PC-3 (cell line): ENCODE measurements around the gene OR1F1.

Experiments used
- EZH2 ChIP-seq: fragments of 300-600 bp; sonication (generic); IDR thresholded peaks from one replicate; pipeline ENCODE4 v1.6.1; 2017; ENCODE audit warnings: antibody characterized with exemption, mild to moderate bottlenecking, low read length; ENCODE audit not compliant: unreplicated experiment
- TF ChIP-seq, protein P1 (sequence below): fragments of 300-600 bp; sonication (generic); conservative IDR thresholded peaks from 2 replicates; pipeline ENCODE4 v1.5.1; 2017; ENCODE audit warnings: antibody characterized with exemption, low read depth, mild to moderate bottlenecking, low read length

DNA sequence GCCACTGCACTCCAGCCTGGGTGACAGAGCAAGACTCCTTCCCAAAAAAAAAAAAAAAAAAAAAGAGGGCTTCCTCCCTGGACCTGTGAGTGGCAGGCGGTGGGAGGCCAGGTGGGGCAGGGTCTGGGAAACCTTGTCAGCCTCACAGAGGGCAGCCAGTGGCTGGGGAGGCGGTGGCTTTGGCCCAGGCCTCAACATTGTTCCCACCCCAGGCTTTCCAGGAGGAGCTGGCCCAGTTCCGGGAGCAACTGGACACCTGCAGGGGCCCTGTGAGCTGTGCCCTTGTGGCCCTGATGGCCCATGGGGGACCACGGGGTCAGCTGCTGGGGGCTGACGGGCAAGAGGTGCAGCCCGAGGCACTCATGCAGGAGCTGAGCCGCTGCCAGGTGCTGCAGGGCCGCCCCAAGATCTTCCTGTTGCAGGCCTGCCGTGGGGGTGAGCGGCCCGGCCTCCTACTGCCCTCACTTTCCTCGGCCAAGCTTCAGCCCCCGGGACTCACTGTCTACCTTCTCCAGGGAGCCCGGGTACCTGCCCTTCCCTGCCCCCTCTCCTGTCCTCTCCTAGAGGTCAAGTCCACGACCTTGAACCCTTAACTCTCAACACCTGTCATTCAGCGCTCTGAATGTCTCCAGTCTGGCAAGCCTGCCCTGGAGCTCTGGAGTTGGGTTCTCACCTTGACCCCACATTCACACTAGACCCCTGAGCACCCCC lies 40.8 kb upstream of the OR1F1 start:
- TF ChIP-seq, protein P1, sequence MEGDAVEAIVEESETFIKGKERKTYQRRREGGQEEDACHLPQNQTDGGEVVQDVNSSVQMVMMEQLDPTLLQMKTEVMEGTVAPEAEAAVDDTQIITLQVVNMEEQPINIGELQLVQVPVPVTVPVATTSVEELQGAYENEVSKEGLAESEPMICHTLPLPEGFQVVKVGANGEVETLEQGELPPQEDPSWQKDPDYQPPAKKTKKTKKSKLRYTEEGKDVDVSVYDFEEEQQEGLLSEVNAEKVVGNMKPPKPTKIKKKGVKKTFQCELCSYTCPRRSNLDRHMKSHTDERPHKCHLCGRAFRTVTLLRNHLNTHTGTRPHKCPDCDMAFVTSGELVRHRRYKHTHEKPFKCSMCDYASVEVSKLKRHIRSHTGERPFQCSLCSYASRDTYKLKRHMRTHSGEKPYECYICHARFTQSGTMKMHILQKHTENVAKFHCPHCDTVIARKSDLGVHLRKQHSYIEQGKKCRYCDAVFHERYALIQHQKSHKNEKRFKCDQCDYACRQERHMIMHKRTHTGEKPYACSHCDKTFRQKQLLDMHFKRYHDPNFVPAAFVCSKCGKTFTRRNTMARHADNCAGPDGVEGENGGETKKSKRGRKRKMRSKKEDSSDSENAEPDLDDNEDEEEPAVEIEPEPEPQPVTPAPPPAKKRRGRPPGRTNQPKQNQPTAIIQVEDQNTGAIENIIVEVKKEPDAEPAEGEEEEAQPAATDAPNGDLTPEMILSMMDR: no peak
- TF ChIP-seq EZH2: no peak
